GM18868 (cell line): ENCODE results near the gene PRDM15.
A peak's percentile ranks its signal among the peaks of the same experiment; 100 is the strongest.

Source experiments
- ATAC-seq: cut with Tn5 transposase; IDR thresholded peaks from one replicate; pipeline ENCODE4 v1.9.1; 2021; ENCODE audit warnings: mild to moderate bottlenecking, moderate library complexity; ENCODE audit not compliant: unreplicated experiment

The PRDM15 gene, protein sequence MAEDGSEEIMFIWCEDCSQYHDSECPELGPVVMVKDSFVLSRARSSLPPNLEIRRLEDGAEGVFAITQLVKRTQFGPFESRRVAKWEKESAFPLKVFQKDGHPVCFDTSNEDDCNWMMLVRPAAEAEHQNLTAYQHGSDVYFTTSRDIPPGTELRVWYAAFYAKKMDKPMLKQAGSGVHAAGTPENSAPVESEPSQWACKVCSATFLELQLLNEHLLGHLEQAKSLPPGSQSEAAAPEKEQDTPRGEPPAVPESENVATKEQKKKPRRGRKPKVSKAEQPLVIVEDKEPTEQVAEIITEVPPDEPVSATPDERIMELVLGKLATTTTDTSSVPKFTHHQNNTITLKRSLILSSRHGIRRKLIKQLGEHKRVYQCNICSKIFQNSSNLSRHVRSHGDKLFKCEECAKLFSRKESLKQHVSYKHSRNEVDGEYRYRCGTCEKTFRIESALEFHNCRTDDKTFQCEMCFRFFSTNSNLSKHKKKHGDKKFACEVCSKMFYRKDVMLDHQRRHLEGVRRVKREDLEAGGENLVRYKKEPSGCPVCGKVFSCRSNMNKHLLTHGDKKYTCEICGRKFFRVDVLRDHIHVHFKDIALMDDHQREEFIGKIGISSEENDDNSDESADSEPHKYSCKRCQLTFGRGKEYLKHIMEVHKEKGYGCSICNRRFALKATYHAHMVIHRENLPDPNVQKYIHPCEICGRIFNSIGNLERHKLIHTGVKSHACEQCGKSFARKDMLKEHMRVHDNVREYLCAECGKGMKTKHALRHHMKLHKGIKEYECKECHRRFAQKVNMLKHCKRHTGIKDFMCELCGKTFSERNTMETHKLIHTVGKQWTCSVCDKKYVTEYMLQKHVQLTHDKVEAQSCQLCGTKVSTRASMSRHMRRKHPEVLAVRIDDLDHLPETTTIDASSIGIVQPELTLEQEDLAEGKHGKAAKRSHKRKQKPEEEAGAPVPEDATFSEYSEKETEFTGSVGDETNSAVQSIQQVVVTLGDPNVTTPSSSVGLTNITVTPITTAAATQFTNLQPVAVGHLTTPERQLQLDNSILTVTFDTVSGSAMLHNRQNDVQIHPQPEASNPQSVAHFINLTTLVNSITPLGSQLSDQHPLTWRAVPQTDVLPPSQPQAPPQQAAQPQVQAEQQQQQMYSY

GRCh38 chr21:41879190-41879998, at the start of gene PRDM15:
PRDM15 (minus strand) TSS chr21:41879344; CDS start chr21:41860363, 18,981 bp downstream.
- ATAC-seq, result peak; percentile 62

DNA sequence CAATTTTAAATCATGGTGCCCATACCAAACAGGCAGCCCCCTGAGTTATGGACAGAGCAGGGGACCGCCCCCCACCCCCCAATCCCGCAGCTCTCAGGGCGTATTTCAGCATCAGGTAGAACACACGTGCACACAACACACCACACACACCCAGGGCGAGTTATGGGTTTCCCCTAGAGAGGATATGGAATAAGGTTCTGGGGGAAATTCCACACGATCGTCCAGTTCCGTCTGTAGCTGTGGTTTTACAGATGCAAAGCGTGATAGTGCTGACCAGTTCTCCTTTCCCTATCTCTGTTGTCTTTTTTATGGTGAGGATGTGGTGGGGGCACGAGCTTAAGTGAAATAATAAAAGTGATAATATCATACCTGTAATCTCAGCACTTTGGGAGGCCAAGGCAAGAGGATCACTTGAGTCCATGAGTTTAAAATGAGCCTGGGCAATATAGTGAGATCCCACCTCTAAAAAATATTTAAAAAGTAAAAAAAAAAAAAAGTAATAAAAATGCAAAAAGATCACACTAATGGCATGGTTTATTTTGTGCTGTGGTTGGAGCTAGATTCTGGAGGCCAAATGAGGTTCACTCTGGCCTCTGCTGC, 49.6 kb upstream of the PRDM15 start:
- peak; percentile 47 for ATAC-seq

DNA sequence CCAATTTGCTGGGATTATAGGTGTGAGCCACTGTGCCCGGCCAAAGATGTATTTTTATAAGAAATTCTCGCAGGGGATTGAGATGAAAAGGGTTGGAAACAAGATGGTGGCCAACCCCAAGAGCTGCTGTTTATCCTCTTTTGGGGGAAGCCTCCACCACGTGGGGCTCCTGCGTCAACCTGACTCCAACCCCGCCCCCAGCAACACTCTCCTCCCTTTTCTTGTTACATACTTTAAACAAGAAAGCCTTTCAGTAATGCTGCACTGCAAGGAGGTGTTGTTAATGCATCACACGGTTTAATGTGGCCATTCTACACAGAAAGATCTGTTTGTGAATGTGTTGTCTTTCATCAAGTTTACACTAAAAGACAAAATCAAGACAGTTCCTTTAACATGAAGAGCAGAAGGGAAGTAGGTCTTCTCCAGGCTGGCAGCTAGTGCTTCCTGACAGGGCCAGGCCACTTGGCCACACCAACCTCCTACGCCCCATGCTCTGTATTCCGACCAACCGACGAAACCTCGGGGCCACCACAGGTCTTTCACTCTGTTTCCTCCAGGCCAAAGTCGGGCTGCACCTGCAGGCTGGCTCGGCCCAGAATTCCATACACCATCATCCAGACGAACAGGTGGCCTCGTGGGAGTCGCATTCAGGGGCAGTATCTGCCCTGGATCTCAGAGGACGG, 48.7 kb upstream of the PRDM15 start:
- ATAC-seq, result no peak

GRCh38 chr21:41926807-41927171, 47.6 kb upstream of the PRDM15 start:
- no peak for ATAC-seq

DNA sequence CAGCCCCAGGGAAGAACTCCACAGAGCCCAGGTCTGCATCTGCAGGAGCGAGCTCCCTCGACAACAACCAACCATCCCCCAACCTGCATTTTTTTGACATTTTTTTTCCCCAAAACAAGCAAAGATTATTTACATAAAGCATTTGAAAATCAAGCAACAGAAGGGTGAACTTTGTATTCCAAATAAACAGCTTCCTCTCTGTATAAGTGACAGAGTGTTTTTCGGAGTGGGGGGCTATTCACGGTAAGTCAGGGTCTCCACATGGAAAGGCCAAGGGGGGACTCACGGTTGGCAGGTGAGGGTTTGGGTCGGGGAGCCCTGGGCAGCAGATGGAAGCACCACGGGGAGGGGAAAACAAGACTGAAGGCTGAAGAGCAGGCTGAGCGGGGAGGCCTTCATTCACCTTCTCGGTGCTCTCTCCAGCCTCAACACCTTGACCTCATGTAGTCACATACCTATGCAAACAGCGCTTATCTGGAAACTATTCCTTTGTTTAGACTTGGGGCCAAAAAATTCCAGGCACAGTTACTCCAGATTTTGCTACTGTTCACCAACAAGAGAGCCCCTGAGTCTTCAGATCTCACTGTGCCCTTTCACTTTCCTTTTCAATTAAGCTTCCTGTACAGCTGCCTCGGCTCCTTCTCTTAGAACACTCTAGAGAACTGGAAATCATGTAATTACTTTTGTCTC, 47.1 kb upstream of the PRDM15 start:
- peak; percentile 43 for ATAC-seq

GRCh38 chr21:41925767-41926116, 46.6 kb upstream of the PRDM15 start:
- ATAC-seq, result no peak

- no peak for ATAC-seq
These were observed 45.2 kb upstream of the PRDM15 start for GRCh38 chr21:41924368-41924754.

DNA sequence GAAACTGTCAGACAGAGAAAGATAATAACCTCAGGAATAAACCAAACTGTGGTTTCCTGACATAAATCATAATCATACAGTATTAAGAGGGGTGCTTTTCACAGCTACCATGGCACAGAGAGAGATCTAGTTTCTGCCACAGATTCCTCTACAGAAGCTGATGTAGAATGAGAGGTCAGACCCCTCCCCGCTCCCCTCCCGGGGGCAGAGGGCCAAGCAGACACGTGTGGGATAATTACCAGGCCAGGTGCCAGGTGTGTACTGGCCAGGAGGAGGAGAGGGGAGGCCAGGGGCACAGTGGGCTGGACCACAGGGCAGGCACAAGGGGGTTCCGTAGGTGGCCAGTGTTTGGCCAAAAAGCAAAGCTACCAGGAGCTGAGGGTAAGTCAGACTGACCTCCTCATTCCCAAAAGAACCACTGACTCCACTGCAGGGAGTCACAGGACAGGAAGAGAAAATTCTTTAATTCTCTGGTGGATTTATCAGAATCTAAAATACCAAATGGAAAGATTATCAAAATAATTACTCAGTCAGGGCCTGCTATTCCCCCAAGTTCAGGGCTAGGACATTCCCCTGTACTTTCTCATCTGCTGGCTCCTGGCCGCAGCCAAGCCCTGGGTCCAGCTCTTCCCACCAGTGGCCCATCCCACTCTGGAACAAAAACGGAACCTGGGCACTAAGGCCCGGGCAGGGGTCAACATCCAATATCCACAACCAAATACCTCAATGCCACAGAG, 44.7 kb upstream of the PRDM15 start:
- ATAC-seq, result no peak

DNA sequence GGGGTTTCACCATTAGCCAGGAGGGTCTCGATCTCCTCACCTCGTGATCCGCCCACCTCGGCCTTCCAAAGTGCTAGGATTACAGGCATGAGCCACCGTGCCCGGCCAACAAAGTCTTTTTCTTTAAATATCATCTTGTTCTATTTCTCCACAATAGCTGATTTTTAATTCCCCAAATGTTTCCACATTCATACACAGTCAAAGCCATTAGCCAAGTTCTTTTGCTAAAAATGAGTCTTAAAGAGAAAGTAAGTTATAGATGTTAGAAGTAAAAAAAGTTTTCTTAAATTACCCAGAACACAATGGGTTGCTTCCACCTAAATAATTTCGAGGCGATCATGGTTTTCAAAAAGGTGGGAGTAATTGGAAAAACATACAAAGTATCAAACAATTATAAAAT, 44.0 kb upstream of the PRDM15 start:
- ATAC-seq, result no peak

DNA sequence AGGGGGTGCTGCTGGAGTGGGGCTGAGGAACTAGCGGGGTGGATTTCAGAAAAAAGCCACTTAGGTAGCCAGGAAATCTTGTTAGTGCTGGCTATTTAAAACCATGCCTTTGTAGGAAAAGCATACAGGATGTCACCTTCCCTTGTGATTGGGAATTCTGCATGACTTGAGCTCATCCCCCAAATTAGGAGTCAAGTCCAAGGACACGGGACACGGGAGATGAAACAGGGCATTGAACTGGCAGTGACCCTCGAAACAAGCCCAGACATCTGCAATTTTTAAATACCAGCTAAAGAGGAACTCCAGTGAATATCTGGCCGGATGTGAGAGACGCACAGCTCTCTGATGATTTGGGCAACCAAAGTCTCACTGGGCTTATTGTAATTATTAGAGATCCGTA, 41.9 kb upstream of the PRDM15 start:
- peak; percentile 50 for ATAC-seq

DNA sequence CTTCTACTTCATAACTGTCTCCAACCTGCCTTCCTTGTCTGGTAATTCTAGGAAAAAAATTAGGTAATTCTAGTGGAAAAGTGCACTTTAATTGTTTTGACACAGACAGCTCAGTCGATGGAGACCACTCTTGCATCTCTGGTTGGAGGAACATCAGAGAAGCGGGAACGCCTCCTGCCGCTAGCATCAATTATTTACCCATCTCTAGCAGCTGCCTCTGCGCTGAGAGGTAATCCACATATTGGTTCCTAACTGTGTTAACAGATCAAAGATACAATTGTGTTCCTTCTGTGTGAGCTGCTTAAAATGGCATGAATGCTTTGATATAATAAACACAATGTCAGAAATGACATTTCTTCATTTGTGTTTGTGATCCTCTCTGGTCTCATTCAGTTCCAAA, 41.3 kb upstream of the PRDM15 start:
- no peak for ATAC-seq

DNA sequence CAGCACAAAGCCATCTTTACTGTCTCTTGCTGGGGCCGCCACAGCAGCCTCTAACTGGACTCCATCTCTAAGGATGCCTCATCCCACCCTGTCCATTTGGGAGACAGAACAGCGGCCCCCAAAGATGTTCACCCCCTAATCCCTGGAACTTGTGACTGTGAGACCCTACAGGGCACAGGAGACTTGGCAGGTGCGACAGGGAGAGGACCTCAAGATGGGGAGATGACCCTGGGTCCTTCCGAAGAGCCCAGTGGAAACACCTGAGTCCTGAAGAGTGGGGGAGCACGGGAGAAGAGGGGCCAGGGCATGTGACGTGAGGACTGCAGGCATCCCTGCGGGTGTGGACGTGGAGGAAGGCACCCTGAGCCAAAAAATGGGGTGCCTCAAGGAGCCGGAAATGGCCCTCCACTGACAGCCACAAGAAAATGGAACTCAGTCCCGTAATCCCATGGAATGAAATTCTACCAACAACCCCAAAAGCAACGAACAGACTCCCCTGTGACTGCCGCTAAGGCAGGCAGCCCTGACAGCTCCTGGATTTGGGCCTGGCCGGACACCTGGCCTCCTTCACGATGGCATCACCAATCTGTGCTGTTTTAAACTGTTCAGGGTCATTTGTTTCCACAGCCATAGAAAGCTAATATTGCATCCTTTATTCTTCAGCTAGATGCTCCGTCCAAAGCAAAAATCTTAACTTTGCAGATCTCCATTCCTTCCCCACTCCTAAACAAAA, 40.7 kb upstream of the PRDM15 start:
- ATAC-seq, result no peak

DNA sequence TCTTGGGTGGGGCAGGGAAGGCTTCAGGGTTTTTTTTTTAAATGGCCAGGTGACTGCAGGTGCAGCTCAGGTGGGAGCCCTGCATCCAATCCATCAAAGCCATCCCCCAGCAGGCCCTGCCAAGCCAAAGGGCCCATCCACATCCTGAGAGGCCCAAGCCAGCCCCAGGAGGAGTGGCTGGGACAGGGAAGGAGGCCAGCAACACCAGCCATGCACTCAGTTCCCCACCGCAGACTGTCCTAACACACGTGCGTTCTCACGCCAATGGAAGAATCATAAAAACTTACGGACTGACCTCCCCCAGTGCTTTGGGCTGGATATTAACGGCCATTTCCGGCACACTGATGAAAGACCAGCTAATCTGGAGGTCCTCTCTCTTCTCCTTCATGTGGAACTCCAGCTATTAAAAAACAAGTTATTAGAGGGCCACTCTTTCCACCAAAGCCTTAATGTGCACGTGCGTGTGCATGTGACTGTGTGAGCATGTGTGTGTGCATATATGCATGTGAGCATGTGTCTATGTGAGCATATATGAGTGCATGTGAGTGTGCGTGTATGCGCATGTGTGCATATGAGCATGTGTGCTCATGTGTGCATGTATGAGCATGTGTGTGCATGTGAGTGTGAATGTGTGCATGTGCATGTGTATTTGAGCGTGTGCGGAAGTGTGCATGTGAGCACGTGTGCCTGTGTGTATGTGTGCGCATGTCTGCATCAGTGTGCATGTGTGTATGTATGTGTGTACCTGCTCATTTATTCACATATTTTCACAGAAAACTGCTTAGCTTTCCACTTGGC, 39.6 kb upstream of the PRDM15 start:
- no peak for ATAC-seq

DNA sequence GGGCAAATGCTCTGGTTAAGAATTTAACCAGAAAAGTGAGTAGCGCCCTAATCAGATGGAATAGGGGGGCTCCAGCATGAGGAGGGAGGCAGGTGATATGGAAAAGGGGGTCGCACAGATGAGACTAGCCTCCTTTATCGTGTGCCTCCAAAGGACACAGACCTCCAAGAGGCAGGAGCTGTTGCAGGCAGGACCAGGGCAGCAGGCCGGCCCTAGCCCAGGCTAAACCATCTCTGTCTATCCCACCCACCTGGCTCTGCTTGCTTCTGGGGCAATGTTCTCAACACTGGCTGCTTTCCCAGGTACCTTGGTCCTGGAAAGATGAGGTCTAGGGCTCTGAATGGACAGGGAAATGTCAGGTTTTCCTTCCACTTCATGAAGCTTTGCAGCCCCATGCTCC, 38.4 kb upstream of the PRDM15 start:
- no peak for ATAC-seq

- no peak for ATAC-seq
These were observed 37.8 kb upstream of the PRDM15 start for GRCh38 chr21:41916888-41917433.

- no peak for ATAC-seq
These were observed 35.8 kb upstream of the PRDM15 start for GRCh38 chr21:41914965-41915364.

GRCh38 chr21:41914358-41914757, 35.2 kb upstream of the PRDM15 start:
- no peak for ATAC-seq
